Chondrocyte (in vitro differentiated cells): ENCODE measurements around the gene HAPLN2. TPM values are rescaled to one million over a fixed set of nuclear protein-coding genes. Genes with fewer than 3 reads are reported as not detected.
A peak's percentile ranks its signal among the peaks of the same experiment; 100 is the strongest.

Experiments used
- DNase-seq: peaks from one replicate; pipeline ENCODE4 v3.0.0; 2021; ENCODE audit warnings: mixed read lengths, low spot score
- H3K27ac Mint-ChIP-seq: one replicate; pipeline ENCODE4 v1.8.0; 2021; ENCODE audit warnings: mild to moderate bottlenecking, moderate library complexity, mixed read lengths; ENCODE audit not compliant: unreplicated experiment
- H3K27me3 Mint-ChIP-seq: 2 replicates; pipeline ENCODE4 v1.8.0; 2021; ENCODE audit warnings: low read depth, mixed read lengths
- H3K36me3 Mint-ChIP-seq: 2 replicates; pipeline ENCODE4 v1.8.0; 2021; ENCODE audit warnings: low read depth, mixed read lengths
- H3K4me1 Mint-ChIP-seq: 2 replicates; pipeline ENCODE4 v1.8.0; 2021; ENCODE audit warnings: low read depth, mild to moderate bottlenecking, mixed read lengths
- H3K4me3 Mint-ChIP-seq: one replicate; pipeline ENCODE4 v1.8.0; 2021; ENCODE audit warnings: mild to moderate bottlenecking, moderate library complexity, mixed read lengths; ENCODE audit not compliant: unreplicated experiment
- H3K9me3 Mint-ChIP-seq: 2 replicates; pipeline ENCODE4 v1.8.0; 2021; ENCODE audit warnings: low read depth, mixed read lengths
- CTCF ChIP-seq: fragments of 200-600 bp; sonication (generic); IDR thresholded peaks from 2 replicates; pipeline ENCODE4 v1.5.0; 2021; ENCODE audit warnings: antibody characterized with exemption, mild to moderate bottlenecking, moderate library complexity
- total RNA-seq: library from RNA; stranded (reverse); gene quantifications from 3 replicates; pipeline ENCODE4 v1.2.1, GENCODE V29; 2021

HAPLN2 gene
- total RNA-seq, 1 donor from 2014 or later: not detected

- no peaks in the 10 kb centered on the region for H3K27me3 Mint-ChIP-seq
- H3K27ac Mint-ChIP-seq: peak overlapping the region; percentile 12
- peak overlapping the region; percentile 78 for H3K4me3 Mint-ChIP-seq
- peaks cover 8% of the 10 kb centered on the region for H3K36me3 Mint-ChIP-seq
- H3K4me1 Mint-ChIP-seq: peaks cover 15% of the 10 kb centered on the region
- no peak for TF ChIP-seq CTCF
- DNase-seq: no peak
- H3K9me3 Mint-ChIP-seq: no peaks in the 10 kb centered on the region
These were observed 26.9 kb upstream of the HAPLN2 start for GRCh38 chr1:156592158-156592909.

DNA sequence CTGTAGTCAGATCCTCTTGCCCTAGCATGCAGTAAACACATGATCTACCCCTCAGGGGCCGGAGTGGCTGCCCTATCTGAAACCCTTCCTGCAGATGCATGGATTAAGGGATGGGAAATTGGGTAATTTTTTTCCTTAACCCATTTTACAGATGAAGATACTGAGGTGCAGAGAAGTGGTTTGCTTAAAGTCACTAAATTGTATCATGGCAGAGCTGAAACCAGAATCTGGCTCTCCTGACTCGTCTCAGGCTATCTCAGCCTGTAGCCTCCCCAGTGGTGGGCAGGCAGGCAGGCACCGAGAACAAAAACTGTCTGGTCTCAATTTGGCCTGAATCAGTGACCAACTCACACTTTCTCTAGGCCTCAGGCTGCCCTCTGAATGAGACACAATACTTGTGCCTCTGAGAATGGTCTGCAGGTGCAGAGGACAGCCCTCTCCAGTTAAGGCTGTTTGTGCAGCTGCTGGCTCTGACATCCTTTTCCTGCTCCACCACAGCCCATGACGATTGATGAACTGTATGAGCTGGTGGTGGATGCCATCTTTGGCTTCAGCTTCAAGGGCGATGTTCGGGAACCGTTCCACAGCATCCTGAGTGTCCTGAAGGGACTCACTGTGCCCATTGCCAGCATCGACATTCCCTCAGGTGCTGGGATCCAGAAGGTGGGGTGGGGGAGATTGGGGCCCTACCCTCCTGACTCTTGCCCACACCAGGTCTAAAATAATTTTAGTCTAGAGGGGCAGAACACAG, 26.1 kb upstream of the HAPLN2 start:
- DNase-seq: no peak
- no peaks in the 10 kb centered on the region for H3K9me3 Mint-ChIP-seq
- no peaks in the 10 kb centered on the region for H3K27me3 Mint-ChIP-seq
- H3K4me3 Mint-ChIP-seq: peak overlapping the region; percentile 78
- peaks cover 8% of the 10 kb centered on the region for H3K36me3 Mint-ChIP-seq
- peaks cover 15% of the 10 kb centered on the region for H3K4me1 Mint-ChIP-seq
- H3K27ac Mint-ChIP-seq: no peak overlapping the region
- no peak for TF ChIP-seq CTCF

DNA sequence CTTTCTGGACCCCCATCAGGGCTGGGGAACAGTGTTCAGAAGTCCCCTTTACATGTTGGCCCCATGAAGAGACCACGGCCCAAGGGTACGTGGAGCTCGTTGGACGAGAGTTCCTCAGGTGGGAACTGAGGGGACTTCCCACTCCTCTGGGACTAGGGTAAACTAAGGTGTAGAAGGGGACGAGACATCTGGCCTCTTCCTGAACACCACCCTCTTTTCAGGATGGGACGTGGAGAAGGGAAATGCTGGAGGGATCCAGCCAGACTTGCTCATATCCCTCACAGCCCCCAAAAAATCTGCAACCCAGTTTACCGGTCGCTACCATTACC, 25.6 kb upstream of the HAPLN2 start:
- Mint-ChIP-seq H3K9me3 (no peaks in the 10 kb centered on the region), H3K4me1 (peaks cover 15% of the 10 kb centered on the region), H3K36me3 (peaks cover 10% of the 10 kb centered on the region), H3K27me3 (no peaks in the 10 kb centered on the region), H3K27ac (no peak overlapping the region), H3K4me3 (no peak overlapping the region)
- DNase-seq: no peak
- no peak for TF ChIP-seq CTCF

- DNase-seq: no peak
- Mint-ChIP-seq H3K4me1 (peaks cover 15% of the 10 kb centered on the region), H3K36me3 (peaks cover 10% of the 10 kb centered on the region), H3K4me3 (no peak overlapping the region), H3K9me3 (no peaks in the 10 kb centered on the region), H3K27ac (no peak overlapping the region), H3K27me3 (no peaks in the 10 kb centered on the region)
- TF ChIP-seq CTCF: no peak
These were observed 25.0 kb upstream of the HAPLN2 start for GRCh38 chr1:156594190-156594589.

GRCh38 chr1:156595016-156595415, 24.2 kb upstream of the HAPLN2 start:
- Mint-ChIP-seq H3K27ac (no peak overlapping the region), H3K4me1 (peaks cover 15% of the 10 kb centered on the region), H3K36me3 (peaks cover 10% of the 10 kb centered on the region), H3K27me3 (no peaks in the 10 kb centered on the region), H3K4me3 (no peak overlapping the region), H3K9me3 (no peaks in the 10 kb centered on the region)
- no peak for DNase-seq
- no peak for TF ChIP-seq CTCF
